DND-41 (cell line): ENCODE measurements around the gene MTMR2.

Experiments
- ATAC-seq: fragments of 200-7000 bp; cut with Tn5 transposase; 3 replicates; pipeline ENCODE4 v1.9.1; 2021; ENCODE audit warnings: low read depth; ENCODE audit not compliant: insufficient read depth
- DNase-seq: peaks from one replicate; pipeline ENCODE4 v3.0.0-alpha.2; 2020
- H2AFZ ChIP-seq: 2 replicates; pipeline ENCODE4 v1.6.0; 2012; ENCODE audit warnings: low read depth, low read length
- H3K27ac ChIP-seq: 2 replicates; pipeline ENCODE4 v1.5.1; 2012; ENCODE audit warnings: low read length, inconsistent platforms
- H3K27me3 ChIP-seq: fragments of 200-600 bp; sonication (generic); 2 replicates; pipeline ENCODE4 v1.6.0; 2012; ENCODE audit warnings: low read length, mild to moderate bottlenecking, inconsistent platforms; ENCODE audit not compliant: insufficient read depth, poor library complexity
- H3K36me3 ChIP-seq: 2 replicates; pipeline ENCODE4 v1.5.1; 2012; ENCODE audit warnings: low read length, inconsistent platforms; ENCODE audit not compliant: insufficient read depth
- H3K4me1 ChIP-seq: 2 replicates; pipeline ENCODE4 v1.5.1; 2012; ENCODE audit warnings: mild to moderate bottlenecking, low read length; ENCODE audit not compliant: insufficient read depth
- H3K4me2 ChIP-seq: 2 replicates; pipeline ENCODE4 v1.6.0; 2012; ENCODE audit warnings: mild to moderate bottlenecking, moderate library complexity, low read length, inconsistent platforms; ENCODE audit not compliant: insufficient read depth
- H3K4me3 ChIP-seq, 2 experiments: fragments of 200-600 bp in 1 of 2; shearing (Covaris generic) in 1 of 2; 2 replicates each; pipeline ENCODE4 v1.5.1; 2012 to 2016; ENCODE audit warnings: inconsistent platforms in 2 of 2, low read length in 2 of 2, mild to moderate bottlenecking in 2 of 2, low read depth in 1 of 2, moderate library complexity in 1 of 2
- H3K79me2 ChIP-seq: 2 replicates; pipeline ENCODE4 v1.6.0; 2012; ENCODE audit warnings: low read length, inconsistent platforms; ENCODE audit not compliant: insufficient read depth
- H3K9ac ChIP-seq: 2 replicates; pipeline ENCODE4 v1.6.0; 2012; ENCODE audit warnings: low read depth, mild to moderate bottlenecking, inconsistent platforms, low read length, moderate library complexity
- H3K9me3 ChIP-seq: 2 replicates; pipeline ENCODE4 v1.5.1; 2012; ENCODE audit warnings: low read length, moderate library complexity, mild to moderate bottlenecking, inconsistent platforms; ENCODE audit not compliant: insufficient read depth, severe bottlenecking
- H4K20me1 ChIP-seq: 2 replicates; pipeline ENCODE4 v1.6.0; 2012; ENCODE audit warnings: low read length; ENCODE audit not compliant: insufficient read depth
- EZH2 ChIP-seq: IDR thresholded peaks from 3 replicates; pipeline ENCODE4 v1.6.1; 2012; ENCODE audit warnings: borderline replicate concordance, low read depth, mild to moderate bottlenecking, moderate library complexity, low read length, inconsistent platforms; ENCODE audit not compliant: severe bottlenecking
- TF ChIP-seq, protein P1 (sequence below): IDR thresholded peaks from 2 replicates; pipeline ENCODE4 v1.5.1; 2012; ENCODE audit warnings: borderline replicate concordance, low read length, moderate library complexity, mild to moderate bottlenecking; ENCODE audit not compliant: poor library complexity, severe bottlenecking; ENCODE audit errors: extremely low read depth

MTMR2 gene

GRCh38 chr11:95917193-95918036 lies 6.5 kb downstream of the MTMR2 start:
- ATAC-seq (no peak), DNase-seq (no peak)
- Histone ChIP-seq H3K4me3 (no peak overlapping the region), H3K4me2 (no peak overlapping the region), H3K36me3 (no peaks in the 10 kb centered on the region), H3K9me3 (no peaks in the 10 kb centered on the region), H3K4me1 (peaks cover 16% of the 10 kb centered on the region), H3K27ac (no peak overlapping the region), H3K27me3 (no peaks in the 10 kb centered on the region), H3K9ac (no peak overlapping the region), H2AFZ (no peak overlapping the region), H4K20me1 (peaks cover 16% of the 10 kb centered on the region; the same call in 1 of the 2 replicates), H3K79me2 (peaks cover 86% of the 10 kb centered on the region)
- TF ChIP-seq, protein P1, sequence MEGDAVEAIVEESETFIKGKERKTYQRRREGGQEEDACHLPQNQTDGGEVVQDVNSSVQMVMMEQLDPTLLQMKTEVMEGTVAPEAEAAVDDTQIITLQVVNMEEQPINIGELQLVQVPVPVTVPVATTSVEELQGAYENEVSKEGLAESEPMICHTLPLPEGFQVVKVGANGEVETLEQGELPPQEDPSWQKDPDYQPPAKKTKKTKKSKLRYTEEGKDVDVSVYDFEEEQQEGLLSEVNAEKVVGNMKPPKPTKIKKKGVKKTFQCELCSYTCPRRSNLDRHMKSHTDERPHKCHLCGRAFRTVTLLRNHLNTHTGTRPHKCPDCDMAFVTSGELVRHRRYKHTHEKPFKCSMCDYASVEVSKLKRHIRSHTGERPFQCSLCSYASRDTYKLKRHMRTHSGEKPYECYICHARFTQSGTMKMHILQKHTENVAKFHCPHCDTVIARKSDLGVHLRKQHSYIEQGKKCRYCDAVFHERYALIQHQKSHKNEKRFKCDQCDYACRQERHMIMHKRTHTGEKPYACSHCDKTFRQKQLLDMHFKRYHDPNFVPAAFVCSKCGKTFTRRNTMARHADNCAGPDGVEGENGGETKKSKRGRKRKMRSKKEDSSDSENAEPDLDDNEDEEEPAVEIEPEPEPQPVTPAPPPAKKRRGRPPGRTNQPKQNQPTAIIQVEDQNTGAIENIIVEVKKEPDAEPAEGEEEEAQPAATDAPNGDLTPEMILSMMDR: no peak
- no peak for TF ChIP-seq EZH2

GRCh38 chr11:95916049-95916448 lies 7.9 kb downstream of the MTMR2 start:
- Histone ChIP-seq H2AFZ (no peak overlapping the region), H4K20me1 (peaks cover 16% of the 10 kb centered on the region; the same call in 1 of the 2 replicates), H3K9ac (no peak overlapping the region), H3K9me3 (no peaks in the 10 kb centered on the region), H3K27ac (no peak overlapping the region), H3K36me3 (no peaks in the 10 kb centered on the region), H3K27me3 (no peaks in the 10 kb centered on the region), H3K79me2 (peaks cover 80% of the 10 kb centered on the region), H3K4me3 (no peak overlapping the region), H3K4me2 (no peak overlapping the region), H3K4me1 (peaks cover 3% of the 10 kb centered on the region; the same call in 1 of the 2 replicates)
- TF ChIP-seq, protein P1: no peak
- TF ChIP-seq EZH2: no peak
- ATAC-seq: no peak
- DNase-seq: no peak

DNA sequence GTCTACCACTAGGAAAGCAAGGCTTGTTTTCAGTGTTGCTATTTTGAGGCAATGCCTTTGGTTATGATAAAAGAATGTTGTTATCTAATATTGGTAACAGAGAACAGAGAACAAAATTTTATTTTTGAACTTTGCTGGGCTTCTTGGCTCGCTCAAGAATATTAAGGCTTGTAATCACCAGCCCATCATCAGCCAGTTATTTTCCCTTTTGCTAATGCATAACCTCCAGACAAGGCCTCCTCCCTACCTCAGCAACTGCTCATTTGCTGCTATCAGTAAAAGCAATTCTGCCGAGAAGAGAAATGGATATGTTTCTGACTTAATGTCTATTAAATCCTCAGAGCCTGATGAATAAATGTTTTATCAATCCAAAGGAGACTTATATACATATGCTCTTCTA lies 8.9 kb downstream of the MTMR2 start:
- Histone ChIP-seq H4K20me1 (peaks cover 16% of the 10 kb centered on the region; the same call in 1 of the 2 replicates), H3K79me2 (peaks cover 76% of the 10 kb centered on the region)

More for the DNA sequence above, 8.9 kb downstream of the MTMR2 start:
- no peaks in the 10 kb centered on the region for H3K27me3 ChIP-seq
- no peak overlapping the region for H3K4me3 ChIP-seq
- no peaks in the 10 kb centered on the region for H3K36me3 ChIP-seq
- H3K4me2 ChIP-seq: no peak overlapping the region
- no peak overlapping the region for H3K27ac ChIP-seq
- no peak overlapping the region for H3K9ac ChIP-seq
- peaks cover 3% of the 10 kb centered on the region; the same call in 1 of the 2 replicates for H3K4me1 ChIP-seq
- ATAC-seq (no peak), DNase-seq (no peak)
- no peaks in the 10 kb centered on the region for H3K9me3 ChIP-seq
- no peak overlapping the region for H2AFZ ChIP-seq
- TF ChIP-seq EZH2: no peak
- TF ChIP-seq, protein P1: no peak
